GF-D8 (cell line): Measurements from ENCODE around the gene NOS1AP.
"Not testable (repeated sequence)": the region's sequence is repeated elsewhere in the genome, so short reads cannot be mapped to it uniquely, and the experiment has no call there.

ENCODE experiments used
- DNase-seq: peaks from one replicate; lab custom pipeline; 2025; lab: John Stamatoyannopoulos, UW

NOS1AP gene

GRCh38 chr1:162195567-162195966 is 126.1 kb downstream of the NOS1AP start:
- DNase-seq = no peak

GRCh38 chr1:162196387-162196786 is 126.9 kb downstream of the NOS1AP start:
- DNase-seq = no peak

- no peak for DNase-seq
These were observed 127.6 kb downstream of the NOS1AP start for GRCh38 chr1:162197041-162197531.

DNA sequence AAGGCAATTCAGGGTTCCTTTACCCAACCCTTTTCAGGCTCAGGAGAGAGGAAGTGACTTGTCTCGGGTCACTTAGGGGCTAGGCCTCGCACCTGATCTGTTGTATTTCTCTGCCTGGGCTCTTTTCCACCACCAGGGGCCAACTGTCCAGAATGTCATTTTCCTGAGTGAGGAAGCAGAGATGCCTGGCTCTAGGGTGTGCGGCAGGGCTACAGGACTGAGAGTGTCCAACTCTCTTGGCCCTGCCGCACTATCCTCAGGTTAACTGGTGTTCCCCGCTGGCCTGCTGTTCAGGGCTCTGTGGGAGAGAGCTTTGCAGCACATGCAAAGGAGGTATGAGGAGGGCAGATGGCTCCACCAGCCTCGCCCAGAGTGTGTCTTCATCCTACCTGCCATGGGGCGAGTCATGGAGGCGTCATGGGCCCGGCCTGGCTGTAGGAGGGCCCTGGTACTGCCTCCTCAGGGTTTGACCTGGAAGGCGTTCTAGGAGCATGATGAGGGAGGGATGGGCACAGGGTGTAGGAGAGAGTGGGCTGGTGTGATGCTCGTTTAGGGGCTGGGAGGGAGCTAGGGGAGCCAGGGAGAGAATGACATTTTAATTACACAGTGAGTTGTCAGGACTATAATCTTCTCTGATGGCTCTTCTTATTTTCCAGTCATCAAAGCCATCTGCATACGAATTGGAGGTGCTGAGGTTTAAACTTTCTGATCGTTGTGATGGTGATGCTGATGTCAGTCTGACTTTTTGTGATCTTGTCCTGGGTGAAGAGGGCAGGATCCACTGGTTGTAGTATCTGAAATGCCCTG is 128.3 kb downstream of the NOS1AP start:
- DNase-seq = no peak

DNA sequence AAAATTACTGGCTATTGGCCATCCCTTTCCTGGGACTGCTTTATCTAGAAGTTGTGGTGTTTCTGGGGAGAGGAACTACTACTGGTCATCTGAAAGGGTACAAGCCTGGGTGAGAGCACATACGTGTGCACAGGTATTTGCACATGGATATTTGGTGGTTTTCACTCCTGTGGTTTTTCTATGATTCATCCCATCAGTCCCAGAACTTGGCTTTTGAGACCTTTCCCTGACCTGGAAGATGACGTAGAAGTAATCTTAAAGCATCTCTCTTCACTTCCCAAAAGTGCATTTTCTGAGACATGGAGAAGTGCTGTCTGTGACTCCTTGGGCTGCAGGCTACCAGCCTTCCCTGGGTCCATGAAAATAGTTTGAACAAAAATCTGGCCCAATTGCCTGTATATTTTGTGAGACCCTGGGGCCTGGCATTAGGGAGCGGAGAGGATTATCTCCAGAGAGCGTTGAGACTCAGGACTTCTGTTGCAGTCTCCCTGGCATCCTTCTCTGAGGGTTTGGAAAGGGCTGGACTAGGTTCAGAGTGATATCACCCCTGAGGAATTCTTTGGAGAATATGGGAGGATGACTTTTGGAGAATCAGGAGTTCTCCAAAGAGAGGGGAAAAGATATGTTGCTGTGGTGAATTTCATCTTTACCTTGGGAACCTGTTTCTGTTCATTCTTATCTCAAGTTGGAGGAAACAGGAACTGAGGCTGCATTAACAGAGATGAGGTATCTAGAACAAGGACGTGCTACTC is 130.8 kb downstream of the NOS1AP start:
- no peak for DNase-seq

- DNase-seq = not testable (repeated sequence)
These were observed 131.6 kb downstream of the NOS1AP start for GRCh38 chr1:162201062-162201461.

DNA sequence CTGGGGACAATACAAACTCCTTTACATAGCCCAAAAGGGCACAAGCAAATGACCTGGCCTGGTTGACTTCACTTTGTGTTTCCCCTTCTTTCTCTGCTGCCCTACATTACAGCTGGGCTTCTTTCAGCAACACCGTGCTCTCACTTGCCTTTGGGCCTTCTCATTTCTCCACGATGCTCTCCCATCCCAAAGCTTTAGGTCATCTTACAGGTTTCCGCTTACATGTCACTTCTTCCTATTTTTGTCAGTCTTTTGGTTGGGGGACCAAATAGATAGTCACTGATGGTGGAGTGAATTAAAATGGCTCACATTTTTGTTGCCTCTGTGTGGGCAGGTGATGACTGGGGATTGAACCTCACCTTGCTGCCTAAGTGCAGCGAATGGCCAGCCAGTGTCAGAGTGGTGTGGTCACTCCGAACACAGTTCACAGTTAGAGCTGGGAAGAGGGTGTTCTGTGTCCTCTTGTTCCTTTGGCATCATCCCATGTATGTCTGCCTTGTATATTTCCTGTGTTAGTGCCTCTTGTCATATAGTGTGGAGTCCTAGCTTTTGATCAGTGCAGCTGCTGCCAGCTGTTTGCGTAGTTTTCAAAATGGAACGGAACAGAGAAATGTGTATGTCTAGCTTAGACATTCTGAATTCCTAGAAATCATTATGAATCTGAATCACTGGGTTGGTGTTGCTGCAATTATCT is 134.8 kb downstream of the NOS1AP start:
- DNase-seq = no peak

DNA sequence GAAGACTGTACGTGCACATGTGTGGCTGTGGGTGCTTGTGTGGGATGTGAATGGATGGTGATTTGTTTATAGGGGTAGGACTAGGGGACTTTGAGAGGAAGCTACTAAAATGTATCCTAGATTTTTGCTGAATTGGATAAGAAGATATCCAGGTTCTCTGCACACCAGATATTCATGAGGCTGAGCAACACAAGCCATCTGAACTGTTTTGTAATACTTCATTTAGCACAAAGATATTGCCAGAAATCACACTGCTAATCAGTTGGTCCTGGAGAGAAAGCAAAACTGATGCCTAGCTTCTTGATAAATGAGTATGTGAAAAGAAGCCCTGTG is 135.3 kb downstream of the NOS1AP start:
- DNase-seq = no peak

DNA sequence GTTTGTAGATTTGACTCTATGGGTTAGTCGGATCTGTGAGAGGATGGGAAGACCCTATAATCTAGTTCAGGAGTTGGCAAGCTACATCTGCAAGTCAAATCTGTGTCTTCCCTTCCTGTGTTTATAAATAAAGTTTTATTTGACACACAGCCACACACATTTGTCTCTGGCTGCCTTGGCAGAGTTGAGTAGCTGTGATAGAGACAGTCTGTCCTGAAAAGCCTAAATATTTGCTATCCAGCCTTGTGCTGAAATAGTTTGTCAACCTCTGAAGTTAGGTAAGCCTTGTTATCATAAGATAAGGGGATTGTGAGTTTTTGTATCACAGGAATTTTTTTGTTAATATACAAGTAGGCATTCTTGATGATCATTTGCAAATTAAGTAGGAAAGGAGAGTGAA is 136.8 kb downstream of the NOS1AP start:
- DNase-seq = no peak

DNA sequence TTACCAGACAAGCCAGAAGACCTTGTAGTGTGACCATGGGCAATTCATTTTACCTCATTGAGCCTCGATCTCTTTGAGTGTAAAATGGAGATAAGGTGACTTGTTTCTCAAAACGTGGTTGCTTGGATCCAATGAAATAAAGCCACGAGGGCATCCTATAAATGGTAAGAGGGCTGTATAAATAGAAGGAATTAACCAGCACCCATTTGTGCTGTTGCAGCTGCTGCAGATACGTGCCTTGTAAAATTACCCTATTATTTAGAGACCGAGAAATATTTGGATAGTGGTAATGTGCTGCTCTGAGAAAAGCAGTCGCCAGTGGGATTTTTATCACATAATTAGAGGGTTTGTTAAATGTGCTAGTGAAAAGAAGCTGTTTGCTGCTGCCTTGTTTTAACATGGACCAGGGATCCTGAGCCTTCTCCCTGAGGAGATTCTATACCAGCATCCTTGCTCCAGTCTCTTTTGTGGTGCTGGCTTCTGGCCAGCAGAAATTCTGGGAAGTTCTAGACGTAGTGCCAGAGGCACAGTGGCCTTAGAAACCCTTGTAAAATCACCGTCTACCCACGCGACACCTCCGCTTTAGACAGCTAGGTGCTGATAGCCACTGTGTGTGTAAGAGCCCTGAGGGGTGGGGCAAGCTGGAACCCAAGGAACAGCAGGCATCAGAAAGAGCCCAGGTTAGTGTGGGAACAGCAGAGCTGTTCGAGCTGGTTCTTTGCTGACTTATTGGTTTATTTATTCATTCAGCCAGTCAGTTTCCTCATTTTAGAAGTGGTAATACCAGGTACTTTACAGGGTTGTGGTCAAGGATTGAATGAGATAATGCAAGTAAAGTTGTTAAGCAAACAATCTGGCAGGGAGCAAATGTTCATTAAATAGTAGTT is 137.5 kb downstream of the NOS1AP start:
- no peak for DNase-seq

- no peak for DNase-seq
These were observed 138.4 kb downstream of the NOS1AP start for GRCh38 chr1:162207862-162208261.

DNA sequence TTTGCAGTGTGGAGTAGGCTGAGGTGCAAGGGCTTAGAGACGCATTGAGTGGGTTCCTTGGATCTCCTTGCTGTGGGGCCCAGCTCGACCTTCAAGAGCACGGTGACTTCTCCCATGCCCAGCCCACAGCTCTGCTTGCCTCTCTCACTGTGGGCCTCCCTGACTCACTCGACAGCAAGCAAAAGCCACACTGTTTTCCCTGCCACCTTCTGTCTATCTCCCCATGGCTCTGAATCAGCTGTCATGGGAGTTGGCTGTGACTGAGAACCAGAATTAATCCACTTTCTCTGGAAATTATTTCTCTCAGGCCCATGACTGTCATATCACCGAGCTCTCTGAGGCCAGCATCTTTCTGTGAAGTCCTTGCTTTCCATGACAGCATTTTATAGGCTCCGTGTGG is 140.7 kb downstream of the NOS1AP start:
- no peak for DNase-seq

GRCh38 chr1:162212713-162213112 is 143.2 kb downstream of the NOS1AP start:
- no peak for DNase-seq

DNA sequence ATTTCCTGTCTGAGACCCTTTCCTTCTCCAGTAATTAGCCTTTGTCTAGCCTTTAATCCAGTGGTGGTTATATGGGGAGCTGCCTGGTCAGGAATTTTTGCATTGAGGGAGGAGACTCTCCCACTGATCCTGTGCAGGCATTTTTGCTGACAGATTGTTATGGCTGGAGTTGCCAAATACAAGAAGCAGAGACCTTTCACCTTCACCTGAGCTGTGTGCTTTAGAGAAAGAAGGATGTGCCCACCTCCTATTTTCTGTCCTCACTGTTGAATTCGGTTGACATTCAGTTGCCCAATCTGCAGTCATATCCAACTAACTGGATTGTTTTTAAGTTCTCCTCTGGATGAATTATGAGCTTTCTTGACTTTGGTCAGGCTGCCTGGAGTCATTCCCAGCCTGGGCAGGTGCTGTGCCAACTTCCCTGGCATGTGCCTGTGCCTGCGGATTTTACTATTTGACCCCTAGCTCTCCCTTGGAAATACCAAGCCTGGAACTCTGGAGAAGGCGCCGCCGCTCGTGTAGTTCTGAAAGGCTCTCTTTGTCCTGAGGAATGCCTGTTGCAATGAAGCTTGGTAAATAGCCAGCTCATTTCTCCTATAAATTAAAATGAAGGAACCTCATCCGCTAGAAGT is 143.9 kb downstream of the NOS1AP start:
- DNase-seq = no peak

- no peak for DNase-seq
These were observed 144.7 kb downstream of the NOS1AP start for GRCh38 chr1:162214202-162214601.

GRCh38 chr1:162215902-162216301 is 146.4 kb downstream of the NOS1AP start:
- no peak for DNase-seq

DNA sequence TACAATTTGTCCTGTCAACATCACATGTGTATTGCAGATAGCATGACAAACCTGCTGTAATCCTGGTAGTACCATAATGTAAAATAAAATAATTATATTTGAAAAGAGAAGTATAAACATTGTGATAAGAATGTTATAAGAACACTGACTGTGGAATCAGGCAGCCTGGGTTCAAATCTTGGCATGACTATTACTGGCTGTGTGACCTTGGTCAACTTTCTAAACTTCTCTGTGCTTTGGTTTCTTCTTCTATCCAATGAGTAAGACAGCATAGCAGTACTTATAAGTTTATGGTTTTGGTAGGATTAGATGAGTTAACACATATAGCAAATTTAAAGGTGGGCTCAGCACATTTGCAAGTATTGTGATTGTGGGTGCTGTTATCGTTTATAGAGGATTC is 147.1 kb downstream of the NOS1AP start:
- DNase-seq = no peak

GRCh38 chr1:162217706-162218105 is 148.2 kb downstream of the NOS1AP start:
- DNase-seq = no peak

- DNase-seq = no peak
These were observed 149.1 kb downstream of the NOS1AP start for GRCh38 chr1:162218546-162218945.

- DNase-seq = no peak
These were observed 149.5 kb downstream of the NOS1AP start for GRCh38 chr1:162218975-162219374.

GRCh38 chr1:162219461-162219860 is 150.0 kb downstream of the NOS1AP start:
- DNase-seq = no peak
